Transverse colon (tissue), 4 donors: ENCODE results near the gene NFATC2IP. TPM values are rescaled to one million over a fixed set of nuclear protein-coding genes. Genes with fewer than 3 reads are reported as not detected.
A peak's percentile ranks its signal among the peaks of the same experiment; 100 is the strongest.

ENCODE experiments used
- DNase-seq: peaks from one replicate; pipeline ENCODE4 v3.0.0-alpha.2; 2019
- H3K27ac ChIP-seq, 4 donors: fragments of 200-600 bp; sonication (generic); 2 replicates each; pipeline ENCODE4 v1.5.1; 2016 to 2018; ENCODE audit warnings: inconsistent platforms in 4 of 4
- H3K27me3 ChIP-seq: fragments of 200-600 bp; sonication (generic); 2 replicates; pipeline ENCODE4 v1.5.1; 2017; ENCODE audit warnings: inconsistent platforms
- H3K36me3 ChIP-seq, 4 donors: fragments of 200-600 bp; sonication (generic); 2 replicates each; pipeline ENCODE4 v1.5.1; 2017 to 2019; ENCODE audit warnings: inconsistent platforms in 4 of 4
- H3K4me1 ChIP-seq, 4 donors: fragments of 200-600 bp; sonication (generic); 2 replicates each; pipeline ENCODE4 v1.5.1; 2017 to 2020; ENCODE audit warnings: inconsistent platforms in 4 of 4
- H3K4me3 ChIP-seq, 4 donors: fragments of 200-600 bp; sonication (generic); 1 replicate in 1 of 4; 2 replicates in 3 of 4; pipeline versions ENCODE4 v1.5.1 to v1.6.1; 2017 to 2019; ENCODE audit warnings: inconsistent platforms in 4 of 4
- H3K9me3 ChIP-seq, 2 donors: fragments of 200-600 bp; sonication (generic); 2 replicates each; pipeline ENCODE4 v1.5.1; 2017 to 2019; ENCODE audit warnings: inconsistent platforms in 2 of 2
- CTCF ChIP-seq, 5 experiments: fragments of 200-600 bp in 3 of 5; fragments of 450-650 bp in 2 of 5; sonication (generic) in 3 of 5; IDR thresholded peaks; 1 replicate in 2 of 5; 2 replicates in 3 of 5; pipeline ENCODE4 v1.5.1; 2016 to 2017; ENCODE audit warnings: antibody characterized with exemption in 5 of 5, inconsistent platforms in 3 of 5, mild to moderate bottlenecking in 2 of 5, moderate library complexity in 1 of 5
- EP300 ChIP-seq: sonication (generic); formaldehyde crosslinking; IDR thresholded peaks from one replicate; pipeline ENCODE4 v1.6.1; 2017; ENCODE audit warnings: antibody characterized with exemption, low read depth
- POLR2A ChIP-seq: fragments of 450-650 bp; IDR thresholded peaks from one replicate; pipeline ENCODE4 v1.6.1; 2016; ENCODE audit warnings: antibody characterized with exemption, mild to moderate bottlenecking, moderate library complexity
- POLR2AphosphoS5 ChIP-seq, 3 donors: sonication (generic); formaldehyde crosslinking; IDR thresholded peaks; one replicate each; pipeline ENCODE4 v1.6.1; 2016; ENCODE audit warnings: antibody characterized with exemption in 3 of 3
- WGBS, 2 donors: methylation state at CpG; one replicate each; pipeline ENCODE4 v1.1.5; 2018; ENCODE audit warnings: low coverage in 1 of 2; 5-methylcytosine and 5-hydroxymethylcytosine counted together
- in situ Hi-C, 4 donors: fragments of 200-750 bp; cut with MboI; loops; one replicate each; pipeline versions ENCODE4 v1.15.0 to v1.15.1; 2017; ENCODE audit warnings: low sequenced_read_pairs in 3 of 4, low pct_ligation_motif_present in 1 of 4, low pct_unique_long_range_greater_than_20kb in 1 of 4
- intact Hi-C: fragments of 100-400 bp; cut with DNase I; formaldehyde crosslinking; loops from one replicate; pipeline ENCODE4 v1.15.1; 2023; ENCODE audit warnings: low total_unique reads
- total RNA-seq, 4 donors: library from RNA; depleted of rRNA; stranded (reverse); fragments of >200 nt; gene quantifications; one replicate each; pipeline ENCODE4 v1.1.0, GENCODE V29; 2016

The NFATC2IP gene
- total RNA-seq, 4 donors from 2014 or later, result 59.1 to 89.4 (median 70.2) TPM

GRCh38 chr16:28932339-28933141, 18.2 kb upstream of the NFATC2IP start:
- Histone ChIP-seq H3K27ac (no peak overlapping the region), H3K4me3 (peak overlapping the region in 1 of 4 donors; percentile 11), H3K36me3 (no peaks in the 10 kb centered on the region), H3K9me3 (no peaks in the 10 kb centered on the region), H3K4me1 (peaks cover 0 to 6% (median 2%) of the 10 kb centered on the region in 4 donors), H3K27me3 (no peaks in the 10 kb centered on the region)
- intact Hi-C loops (no loop called here), in situ Hi-C loops (no loop called here)
- no peak for TF ChIP-seq POLR2AphosphoS5 (IDR thresholded peaks at IDR 0.05)
- 63 to 84% methylated on average over 2 to 20 of the region's 20 CpGs for WGBS, 2 donors
- DNase-seq, result no peak

GRCh38 chr16:28933171-28933570, 17.6 kb upstream of the NFATC2IP start:
- DNase-seq, result no peak
- intact Hi-C loops, result no loop called here
- Histone ChIP-seq H3K36me3 (no peaks in the 10 kb centered on the region), H3K4me3 (no peak overlapping the region), H3K27me3 (no peaks in the 10 kb centered on the region), H3K9me3 (no peaks in the 10 kb centered on the region), H3K4me1 (peaks cover 0 to 6% (median 2%) of the 10 kb centered on the region in 4 donors), H3K27ac (no peak overlapping the region)
- WGBS, 2 donors, result 86% methylated on average over 8 of the region's 8 CpGs; no CpG with 5 or more reads in 1 of the 2 donors
- in situ Hi-C loops, result no loop called here
- no peak for TF ChIP-seq CTCF (IDR thresholded peaks at IDR 0.05)
- no peak for TF ChIP-seq EP300
- TF ChIP-seq POLR2AphosphoS5 (IDR thresholded peaks at IDR 0.05), result no peak
- no peak for TF ChIP-seq POLR2A

GRCh38 chr16:28935346-28935745, 15.4 kb upstream of the NFATC2IP start:
- H3K4me3 ChIP-seq, result no peak overlapping the region
- H3K36me3 ChIP-seq, result no peaks in the 10 kb centered on the region
- H3K27me3 ChIP-seq, result no peaks in the 10 kb centered on the region
- intact Hi-C loops (loop anchor here (2.0 kb wide), 1 partner anchor 57 kb away; the partner anchor contains the start of gene ATP2A1), in situ Hi-C loops (no loop called here)
- no peak for DNase-seq
- TF ChIP-seq EP300, result no peak
- no peak for TF ChIP-seq POLR2AphosphoS5 (IDR thresholded peaks at IDR 0.05)
- no peak for TF ChIP-seq POLR2A
- no peak for TF ChIP-seq CTCF (IDR thresholded peaks at IDR 0.05)
- WGBS, 2 donors, result 93% methylated on average over 4 of the region's 4 CpGs; no CpG with 5 or more reads in 1 of the 2 donors
- H3K9me3 ChIP-seq, result no peaks in the 10 kb centered on the region
- H3K27ac ChIP-seq, result no peak overlapping the region
- H3K4me1 ChIP-seq, result peaks cover 0 to 6% (median 2%) of the 10 kb centered on the region in 4 donors

GRCh38 chr16:28935924-28936783, 14.6 kb upstream of the NFATC2IP start:
- no peaks in the 10 kb centered on the region for H3K9me3 ChIP-seq
- peak overlapping the region in 2 of 4 donors; percentile 13 to 36 for H3K4me3 ChIP-seq
- 25 to 43% methylated on average over 4 to 23 of the region's 36 CpGs for WGBS, 2 donors
- peak overlapping the region in 1 of 4 donors; percentile 10 for H3K27ac ChIP-seq
- peak; percentile 89 for DNase-seq
- H3K36me3 ChIP-seq, result no peaks in the 10 kb centered on the region
- in situ Hi-C loops, result no loop called here
- no peak for TF ChIP-seq CTCF (IDR thresholded peaks at IDR 0.05)
- no peak for TF ChIP-seq EP300
- TF ChIP-seq POLR2A, result no peak
- no peak for TF ChIP-seq POLR2AphosphoS5 (IDR thresholded peaks at IDR 0.05)
- H3K27me3 ChIP-seq, result no peaks in the 10 kb centered on the region
- H3K4me1 ChIP-seq, result peaks cover 0 to 6% (median 2%) of the 10 kb centered on the region in 4 donors
- intact Hi-C loops, result loop anchor here (2.0 kb wide), 1 partner anchor 57 kb away; the partner anchor contains the start of gene ATP2A1
